Caki2 (cell line): ENCODE results near the gene CLMN. TPM values are rescaled to one million over a fixed set of nuclear protein-coding genes. Genes with fewer than 3 reads are reported as not detected.
A peak's percentile ranks its signal among the peaks of the same experiment; 100 is the strongest.

Experiments used
- DNase-seq: peaks from one replicate; pipeline ENCODE4 v3.0.0-alpha.2; 2015; ENCODE audit warnings: low read depth
- in situ Hi-C: cut with HindIII; loops from 2 replicates; pipeline ENCODE4 v1.10.0; 2016; ENCODE audit warnings: low sequenced_read_pairs, low pct_unique_long_range_greater_than_20kb, mixed read lengths
- total RNA-seq: library from RNA; depleted of rRNA; stranded (reverse); fragments of >200 nt; shearing (Covaris generic); gene quantifications from 2 replicates; pipeline ENCODE4 v1.2.3, GENCODE V29; 2014; ENCODE audit warnings: low replicate concordance

CLMN gene
- total RNA-seq, 1 experiment from 2014 or later = 4.3 TPM

- in situ Hi-C loops = no loop called here
- no peak for DNase-seq
Observed at GRCh38 chr14:95327558-95328374, 8.1 kb upstream of the CLMN start.

- in situ Hi-C loops = no loop called here
- no peak for DNase-seq
Observed at GRCh38 chr14:95326987-95327386, 7.3 kb upstream of the CLMN start.

DNA sequence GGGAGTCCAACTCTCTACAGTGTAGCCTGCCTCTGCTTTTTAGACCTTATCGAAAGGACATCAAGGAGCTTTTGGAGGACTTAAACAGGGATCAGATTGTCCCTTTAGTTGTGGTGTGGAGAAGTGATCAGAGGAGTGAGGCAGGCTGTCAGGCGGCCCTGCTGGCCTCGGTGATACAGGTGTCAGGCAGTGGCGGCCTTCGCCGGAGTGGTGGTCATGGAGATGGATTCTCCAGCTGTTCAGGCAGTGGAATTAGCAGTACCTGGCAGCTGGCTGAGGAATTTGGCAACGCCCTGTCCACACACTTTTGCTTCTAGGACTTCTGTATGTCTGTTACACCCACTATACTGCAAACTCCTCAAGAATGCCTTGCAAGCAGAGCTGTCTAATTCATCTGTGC lies 4.2 kb upstream of the CLMN start:
- DNase-seq = no peak
- in situ Hi-C loops = no loop called here

DNA sequence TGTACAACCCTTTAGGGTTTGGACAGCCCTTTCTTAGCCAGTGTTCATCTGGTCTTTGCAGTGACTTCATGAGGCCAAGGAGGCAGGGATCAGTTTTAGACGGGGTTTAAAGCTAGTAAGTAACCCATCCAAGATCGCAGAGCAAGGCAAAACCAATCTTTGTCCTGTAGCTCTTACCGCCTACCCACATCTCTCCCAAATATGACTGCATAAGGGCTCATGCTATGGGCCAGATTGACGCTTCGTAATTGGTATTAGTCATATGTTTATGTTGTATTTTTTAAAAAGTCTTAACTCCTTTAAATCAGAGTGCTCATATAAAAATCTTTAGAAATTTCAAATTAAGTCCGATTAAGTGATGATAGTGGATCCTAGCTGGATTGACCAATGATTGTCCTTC lies 3.7 kb upstream of the CLMN start:
- in situ Hi-C loops = no loop called here
- DNase-seq = no peak

GRCh38 chr14:95322651-95323050 lies 2.9 kb upstream of the CLMN start:
- DNase-seq = no peak
- in situ Hi-C loops = no loop called here

GRCh38 chr14:95321693-95322455 lies 2.2 kb upstream of the CLMN start:
- in situ Hi-C loops = no loop called here
- DNase-seq = no peak

DNA sequence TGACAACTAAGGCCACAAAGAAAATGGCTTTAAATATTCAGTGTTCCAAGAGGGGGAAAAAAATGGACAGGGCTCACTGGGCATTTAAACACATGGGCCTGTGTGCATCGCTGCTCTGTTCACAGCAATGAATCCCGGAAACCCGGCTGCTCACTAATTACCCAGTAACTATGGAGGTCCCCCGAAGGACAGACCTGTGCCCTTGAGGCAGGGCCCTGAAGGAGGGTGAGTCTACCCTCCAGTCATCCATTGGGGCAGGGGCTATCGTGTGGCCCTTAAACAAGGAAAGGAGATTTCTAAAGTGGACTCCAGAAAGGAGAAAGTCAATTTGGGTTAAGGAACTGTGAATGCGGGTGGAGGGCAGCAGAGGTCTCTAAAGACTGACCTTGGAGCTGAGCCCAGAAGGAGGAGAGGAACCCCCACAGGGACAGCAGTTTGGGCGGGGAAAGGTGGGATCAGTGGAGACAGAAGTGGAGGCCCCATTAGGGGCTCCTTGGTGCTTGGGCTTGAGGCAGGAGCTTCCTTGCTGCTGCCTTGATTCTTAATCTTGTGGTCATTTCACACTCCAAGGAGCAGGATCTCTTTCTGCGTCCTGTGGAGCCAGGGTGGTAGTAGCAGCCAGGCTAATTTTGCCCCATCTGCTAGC lies 1.4 kb upstream of the CLMN start:
- DNase-seq = no peak
- in situ Hi-C loops = no loop called here

- in situ Hi-C loops = no loop called here
- no peak for DNase-seq
Observed at GRCh38 chr14:95320078-95320895, 579 bp upstream of the CLMN start.

- in situ Hi-C loops = no loop called here
Observed at GRCh38 chr14:95318399-95319311, 1.1 kb downstream of the CLMN start.

DNA sequence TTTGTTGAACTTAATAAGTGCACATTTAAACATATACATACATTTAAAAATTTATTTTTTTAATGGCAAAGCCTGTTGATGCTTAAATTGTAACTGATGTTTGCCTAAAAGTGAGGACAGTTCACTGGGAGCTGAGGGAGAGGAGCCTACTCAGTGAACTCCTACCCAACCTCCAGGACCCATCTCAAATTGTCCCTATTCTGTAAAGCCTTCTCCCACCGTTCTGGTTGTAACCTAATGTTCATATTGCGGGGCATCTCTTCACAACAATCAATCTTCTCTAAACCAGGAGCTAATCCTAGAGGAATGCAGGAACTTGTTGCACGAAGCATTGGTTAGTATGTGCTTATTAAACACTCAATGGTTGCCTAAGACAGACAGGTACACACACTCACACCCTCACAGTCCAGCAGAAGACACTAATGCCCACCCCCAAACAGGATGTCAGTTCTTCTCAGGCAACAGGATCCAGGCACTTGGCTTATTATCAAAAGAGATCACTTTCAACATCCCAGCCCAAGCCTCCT lies 1.8 kb downstream of the CLMN start:
- in situ Hi-C loops = no loop called here
- DNase-seq = no peak

More at GRCh38 chr14:95318399-95319311, 1.1 kb downstream of the CLMN start:
- DNase-seq = no peak

DNA sequence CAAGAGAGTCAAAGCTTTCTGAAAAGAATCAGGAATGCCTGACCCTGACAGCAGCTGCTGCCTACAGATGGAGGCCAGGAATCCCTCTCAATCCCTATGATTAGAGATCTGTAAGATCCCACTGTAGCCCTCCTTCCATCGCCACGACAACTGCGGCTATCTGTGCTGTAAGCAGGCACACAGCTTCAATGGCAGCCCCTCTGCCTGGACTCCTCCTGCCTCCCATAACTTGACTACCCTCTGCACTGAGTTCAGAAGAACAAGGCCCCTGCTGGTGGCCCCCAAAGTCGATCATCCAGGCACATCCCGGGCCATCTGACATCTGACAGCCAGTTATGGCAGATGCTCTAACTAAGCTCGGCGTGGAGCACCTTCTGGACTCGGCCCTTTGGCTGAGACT lies 2.9 kb downstream of the CLMN start:
- in situ Hi-C loops = no loop called here
- no peak for DNase-seq

- no peak for DNase-seq
- in situ Hi-C loops = no loop called here
Observed at GRCh38 chr14:95315579-95315978, 4.1 kb downstream of the CLMN start.

GRCh38 chr14:95315156-95315555 lies 4.6 kb downstream of the CLMN start:
- in situ Hi-C loops = no loop called here
- DNase-seq = no peak

DNA sequence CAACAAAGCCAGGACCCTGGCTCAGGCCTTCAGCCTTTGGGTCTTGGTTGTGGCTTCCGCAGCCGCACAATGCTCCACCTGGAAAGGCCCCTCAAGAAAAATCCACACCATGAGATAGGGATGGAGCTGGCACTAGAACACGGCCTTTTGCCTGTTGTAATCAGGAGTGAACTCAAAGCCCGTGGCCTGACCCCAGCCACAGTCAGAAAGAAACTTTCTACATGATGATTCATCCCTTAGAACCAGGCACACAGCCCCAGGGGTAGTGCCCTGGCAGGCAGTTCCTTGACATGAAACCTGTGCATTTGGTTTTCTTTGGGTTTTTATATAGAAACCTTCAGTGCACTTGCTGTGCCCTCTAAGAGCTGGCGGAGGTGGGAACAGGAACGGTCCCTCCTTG lies 5.1 kb downstream of the CLMN start:
- DNase-seq = peak; percentile 21
- in situ Hi-C loops = no loop called here

- no peak for DNase-seq
- in situ Hi-C loops = no loop called here
Observed at GRCh38 chr14:95313707-95314106, 6.0 kb downstream of the CLMN start.

DNA sequence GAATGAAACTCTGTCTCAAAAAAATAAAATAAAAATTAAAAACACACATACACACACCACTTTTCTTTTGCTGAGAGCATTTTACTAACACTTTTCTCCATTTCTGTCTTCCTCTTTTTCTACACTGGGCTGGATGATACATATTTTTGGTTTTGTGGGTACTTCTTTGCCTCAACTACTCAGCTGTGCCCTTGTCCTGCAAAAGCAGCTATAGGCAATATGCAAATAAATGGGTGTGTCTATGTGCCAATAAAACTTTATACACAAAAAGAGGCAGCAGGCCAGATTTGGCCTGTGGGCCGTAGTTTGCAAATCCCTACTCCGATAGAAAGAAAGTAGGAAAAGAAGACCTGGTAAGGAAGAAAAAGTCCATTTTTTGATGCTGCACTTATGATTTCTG lies 6.5 kb downstream of the CLMN start:
- in situ Hi-C loops = no loop called here
- DNase-seq = no peak

DNA sequence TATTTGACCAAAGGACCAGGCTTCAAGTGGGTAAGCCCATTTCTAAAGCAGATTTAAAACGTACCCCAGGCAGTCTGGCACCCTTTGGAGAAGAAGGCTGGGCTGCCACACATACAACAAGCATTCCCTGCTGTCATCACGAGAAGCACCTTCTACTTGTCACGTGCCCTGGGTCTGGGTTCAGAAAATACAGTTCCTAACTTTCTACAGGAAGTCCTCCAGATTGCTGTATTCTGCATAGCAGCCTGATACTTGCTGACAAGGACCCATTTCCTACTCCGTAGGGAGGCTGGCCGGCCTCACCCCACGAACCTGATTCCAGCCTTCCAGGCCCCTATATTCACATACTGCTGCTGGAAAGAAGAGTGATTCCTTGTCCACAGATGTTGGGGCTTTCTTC lies 7.4 kb downstream of the CLMN start:
- DNase-seq = no peak
- in situ Hi-C loops = no loop called here
